Measurements from ENCODE around the gene INTS2. TPM values are rescaled to one million over a fixed set of nuclear protein-coding genes. Genes with fewer than 3 reads are reported as not detected.

The INTS2 gene
- total RNA-seq, 2 donors from 2014 or later = 10.9 to 12.2 TPM

GRCh38 chr17:61848247-61848646 lies 79.5 kb downstream of the INTS2 start:
- TF ChIP-seq CTCF (IDR thresholded peaks at IDR 0.05) = no peak
- no peak for DNase-seq
- no peaks in the 10 kb centered on the region for H3K4me1 ChIP-seq
- H3K9ac ChIP-seq (ENCODE audit: low read depth in 2 of 2, low read length in 2 of 2) = no peak overlapping the region
- H3K4me3 ChIP-seq = no peak overlapping the region
- H3K9me3 ChIP-seq = no peaks in the 10 kb centered on the region
- H3K36me3 ChIP-seq = no peaks in the 10 kb centered on the region
- no peak overlapping the region for H3K27ac ChIP-seq
- intact Hi-C loops (cut with DNase I) = no loop called here
- H3K27me3 ChIP-seq = no peaks in the 10 kb centered on the region

GRCh38 chr17:61847659-61848058 lies 80.1 kb downstream of the INTS2 start:
- no peak for DNase-seq
- no peak for TF ChIP-seq CTCF (IDR thresholded peaks at IDR 0.05)
- Histone ChIP-seq H3K4me1 (no peaks in the 10 kb centered on the region), H3K27me3 (no peaks in the 10 kb centered on the region), H3K36me3 (no peaks in the 10 kb centered on the region), H3K27ac (no peak overlapping the region), H3K9ac (ENCODE audit: low read depth in 2 of 2, low read length in 2 of 2) (no peak overlapping the region), H3K9me3 (no peaks in the 10 kb centered on the region), H3K4me3 (no peak overlapping the region)
- intact Hi-C loops (cut with DNase I) = no loop called here

GRCh38 chr17:61846761-61847375 lies 80.9 kb downstream of the INTS2 start:
- Histone ChIP-seq H3K4me1 (no peaks in the 10 kb centered on the region), H3K9me3 (no peaks in the 10 kb centered on the region), H3K27me3 (no peaks in the 10 kb centered on the region), H3K27ac (no peak overlapping the region), H3K36me3 (no peaks in the 10 kb centered on the region), H3K4me3 (no peak overlapping the region), H3K9ac (ENCODE audit: low read depth in 2 of 2, low read length in 2 of 2) (no peak overlapping the region)
- no peak for TF ChIP-seq CTCF (IDR thresholded peaks at IDR 0.05)
- intact Hi-C loops (cut with DNase I) = no loop called here
- no peak for DNase-seq

GRCh38 chr17:61846088-61846487 lies 81.7 kb downstream of the INTS2 start:
- H3K36me3 ChIP-seq = no peaks in the 10 kb centered on the region
- intact Hi-C loops (cut with DNase I) = no loop called here
- no peak overlapping the region for H3K9ac ChIP-seq (ENCODE audit: low read depth in 2 of 2, low read length in 2 of 2)
- no peak for DNase-seq
- H3K4me1 ChIP-seq = no peaks in the 10 kb centered on the region
- no peaks in the 10 kb centered on the region for H3K27me3 ChIP-seq
- H3K9me3 ChIP-seq = no peaks in the 10 kb centered on the region
- no peak overlapping the region for H3K4me3 ChIP-seq
- H3K27ac ChIP-seq = no peak overlapping the region
- no peak for TF ChIP-seq CTCF (IDR thresholded peaks at IDR 0.05)

- no peak for DNase-seq
- TF ChIP-seq CTCF (IDR thresholded peaks at IDR 0.05) = no peak
- Histone ChIP-seq H3K27ac (no peak overlapping the region), H3K4me1 (no peaks in the 10 kb centered on the region), H3K9ac (ENCODE audit: low read depth in 2 of 2, low read length in 2 of 2) (no peak overlapping the region), H3K27me3 (no peaks in the 10 kb centered on the region), H3K4me3 (no peak overlapping the region), H3K9me3 (no peaks in the 10 kb centered on the region), H3K36me3 (no peaks in the 10 kb centered on the region)
- intact Hi-C loops (cut with DNase I) = no loop called here
These were observed 84.3 kb downstream of the INTS2 start for GRCh38 chr17:61843435-61843834.
